LNCAP (cell line): Measurements from ENCODE around the gene PDK1.

Experiments used
- CTCF ChIP-seq: fragments of 450-650 bp; IDR thresholded peaks from 2 replicates; pipeline ENCODE4 v1.5.1; 2017; ENCODE audit warnings: mild to moderate bottlenecking

PDK1 gene

GRCh38 chr2:172516299-172516698 lies 39.6 kb upstream of the PDK1 start:
- no peak for TF ChIP-seq CTCF

GRCh38 chr2:172518995-172519394 lies 36.9 kb upstream of the PDK1 start:
- no peak for TF ChIP-seq CTCF

GRCh38 chr2:172525601-172526000 lies 30.3 kb upstream of the PDK1 start:
- no peak for TF ChIP-seq CTCF

GRCh38 chr2:172531309-172531708 lies 24.6 kb upstream of the PDK1 start:
- TF ChIP-seq CTCF: no peak

GRCh38 chr2:172533687-172534086 lies 22.2 kb upstream of the PDK1 start:
- TF ChIP-seq CTCF: no peak

GRCh38 chr2:172535119-172535518 lies 20.8 kb upstream of the PDK1 start:
- TF ChIP-seq CTCF: no peak

- no peak for TF ChIP-seq CTCF
Measured at GRCh38 chr2:172539767-172540166, 16.1 kb upstream of the PDK1 start.

GRCh38 chr2:172540421-172540820 lies 15.5 kb upstream of the PDK1 start:
- TF ChIP-seq CTCF: no peak
